GM19438 (cell line): ENCODE results near the gene SIPA1.
A peak's percentile ranks its signal among the peaks of the same experiment; 100 is the strongest.

Experiments
- ATAC-seq: cut with Tn5 transposase; IDR thresholded peaks from one replicate; pipeline ENCODE4 v1.9.1; 2021; ENCODE audit warnings: low read depth; ENCODE audit not compliant: unreplicated experiment

SIPA1 gene

GRCh38 chr11:65637794-65638419, at the start of gene SIPA1:
Gene SIPA1 (plus strand): TSS chr11:65638101. CDS start chr11:65640922, 2,821 bp downstream.
- ATAC-seq, result peak; percentile 32

- ATAC-seq, result peak; percentile 79
These were observed 49.5 kb upstream of the SIPA1 start for GRCh38 chr11:65588199-65589054.

DNA sequence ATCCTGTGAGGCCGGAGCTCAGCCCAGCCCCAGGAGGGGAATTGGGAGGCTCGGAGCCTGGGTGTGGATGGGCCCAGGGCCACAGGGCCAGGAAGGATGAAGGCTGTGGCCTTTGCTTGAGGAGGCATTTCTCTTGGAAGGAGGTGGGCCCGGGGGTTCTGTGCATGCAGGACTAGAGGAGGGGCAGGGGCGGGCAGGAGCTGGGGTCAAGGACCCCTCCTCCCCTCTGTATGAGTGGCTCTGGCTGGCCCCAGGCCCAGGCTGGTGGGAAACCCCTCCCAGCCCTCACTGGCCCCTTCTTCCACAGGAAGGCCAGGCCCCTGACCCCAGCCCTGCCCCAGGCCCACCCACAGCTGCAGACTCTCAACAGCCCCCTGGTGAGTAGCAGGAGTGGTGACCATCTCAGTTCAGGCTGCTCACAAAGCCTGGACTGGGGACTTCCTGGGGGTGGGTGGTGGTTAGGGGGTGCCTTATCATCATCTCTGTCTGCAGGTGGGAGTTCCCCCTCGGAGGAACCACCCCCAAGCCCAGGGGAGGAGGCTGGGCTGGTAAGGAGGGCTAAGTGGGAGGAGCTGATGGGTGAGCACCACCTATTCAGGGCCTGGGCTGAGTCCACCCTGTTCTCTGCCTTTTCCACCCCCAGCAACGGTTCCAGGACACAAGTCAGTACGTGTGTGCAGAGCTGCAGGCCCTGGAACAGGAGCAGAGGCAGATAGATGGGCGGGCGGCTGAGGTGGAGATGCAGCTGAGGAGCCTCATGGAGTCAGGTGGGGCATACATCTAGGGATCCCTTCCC, 48.3 kb upstream of the SIPA1 start:
- no peak for ATAC-seq

DNA sequence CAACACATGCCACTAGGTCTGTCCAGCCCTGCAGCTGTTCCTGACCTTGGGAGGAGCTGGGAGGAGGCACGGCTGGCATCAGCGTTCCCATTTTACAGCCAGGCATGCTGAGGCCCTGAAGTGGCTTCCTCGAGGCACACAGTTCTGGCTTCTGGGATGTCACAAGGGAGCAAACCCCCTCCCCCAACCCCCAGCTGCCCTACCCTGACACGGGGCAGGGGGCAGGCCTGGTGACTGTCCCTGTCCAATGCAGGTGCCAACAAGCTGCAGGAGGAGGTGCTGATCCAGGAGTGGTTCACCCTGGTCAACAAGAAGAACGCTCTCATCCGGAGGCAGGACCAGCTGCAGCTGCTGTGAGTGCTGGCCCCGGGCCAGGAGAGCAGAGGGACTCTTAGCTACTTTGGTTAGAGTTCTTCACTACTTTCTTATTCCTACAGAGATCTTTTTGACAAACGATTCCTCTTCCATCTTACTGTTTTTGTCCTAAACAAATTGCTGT, 47.6 kb upstream of the SIPA1 start:
- no peak for ATAC-seq

- ATAC-seq, result no peak
These were observed 45.7 kb upstream of the SIPA1 start for GRCh38 chr11:65591939-65592857.

DNA sequence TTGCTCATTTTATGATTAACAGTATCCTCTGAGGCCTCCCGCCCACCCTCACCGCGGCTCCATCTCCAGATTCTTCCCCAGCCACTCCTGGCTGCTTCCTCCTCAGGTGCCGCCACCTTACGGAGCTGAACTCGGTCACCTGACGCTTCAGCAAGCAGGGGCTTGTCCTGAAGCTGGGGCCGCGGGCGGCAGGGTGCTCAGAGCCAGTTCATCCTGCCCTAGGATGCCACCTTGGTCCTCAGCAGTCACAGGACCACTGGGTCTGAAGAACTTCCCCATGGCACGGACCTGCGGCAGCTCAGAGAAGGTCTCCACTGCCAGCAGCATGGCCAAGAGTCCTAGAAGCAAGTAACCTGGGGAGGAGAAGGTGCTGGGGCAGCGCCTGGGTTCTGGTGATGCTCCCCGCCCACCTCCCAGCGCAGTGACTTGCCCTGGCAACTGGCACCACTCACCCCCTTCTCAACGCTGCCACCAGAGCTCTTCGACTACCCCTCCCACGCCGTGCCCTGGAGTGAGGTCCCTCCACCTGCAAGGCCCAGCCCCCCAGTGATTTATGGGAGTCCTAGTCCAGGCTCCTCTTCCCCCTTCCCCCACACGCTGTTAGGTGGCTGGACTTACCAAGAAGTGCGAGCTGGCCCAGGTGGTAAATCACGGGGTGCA, 44.9 kb upstream of the SIPA1 start:
- ATAC-seq, result no peak

DNA sequence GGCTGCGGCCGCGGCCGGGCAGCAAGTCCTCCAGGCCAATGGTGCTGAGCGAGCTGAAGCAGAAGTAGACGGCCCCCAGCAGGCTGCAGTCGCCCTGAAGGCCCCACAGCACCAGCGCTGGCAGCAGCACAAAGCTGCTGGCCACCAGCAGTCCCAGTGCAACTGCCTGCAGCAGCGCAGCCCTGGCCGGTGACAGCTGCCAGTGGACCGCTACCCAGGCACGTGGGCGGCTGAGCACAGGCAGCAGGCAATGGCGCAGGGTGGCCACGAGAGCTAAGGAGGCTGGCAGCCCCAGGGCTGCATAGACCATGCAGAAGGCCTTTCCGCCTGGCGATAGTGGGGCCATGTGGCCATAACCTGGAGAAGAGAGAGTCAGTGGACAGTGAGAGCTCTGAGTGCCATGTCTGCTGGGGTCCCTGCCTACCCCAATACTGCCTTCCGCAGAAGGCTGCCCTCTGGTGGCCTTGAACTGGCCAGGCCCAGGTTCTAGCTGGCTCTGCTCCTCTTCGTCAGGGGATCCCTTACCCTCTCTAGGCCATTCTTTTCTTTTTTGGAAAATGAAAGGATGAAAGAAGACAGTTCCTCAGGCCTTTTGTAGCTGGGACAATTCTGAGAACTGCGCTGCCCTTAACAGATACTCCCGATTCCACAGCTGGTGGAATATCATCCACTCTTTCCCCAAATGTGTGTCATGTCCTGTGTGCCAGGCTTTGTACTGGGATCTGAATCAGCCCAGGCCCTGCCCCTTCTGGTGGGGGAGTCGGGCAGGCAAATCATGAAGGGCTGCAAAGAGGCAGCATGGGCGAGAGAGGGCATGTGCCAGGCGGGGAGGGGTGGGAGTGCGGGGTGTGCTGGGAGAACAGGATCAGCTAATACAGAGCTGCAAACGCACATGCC, 44.1 kb upstream of the SIPA1 start:
- no peak for ATAC-seq

DNA sequence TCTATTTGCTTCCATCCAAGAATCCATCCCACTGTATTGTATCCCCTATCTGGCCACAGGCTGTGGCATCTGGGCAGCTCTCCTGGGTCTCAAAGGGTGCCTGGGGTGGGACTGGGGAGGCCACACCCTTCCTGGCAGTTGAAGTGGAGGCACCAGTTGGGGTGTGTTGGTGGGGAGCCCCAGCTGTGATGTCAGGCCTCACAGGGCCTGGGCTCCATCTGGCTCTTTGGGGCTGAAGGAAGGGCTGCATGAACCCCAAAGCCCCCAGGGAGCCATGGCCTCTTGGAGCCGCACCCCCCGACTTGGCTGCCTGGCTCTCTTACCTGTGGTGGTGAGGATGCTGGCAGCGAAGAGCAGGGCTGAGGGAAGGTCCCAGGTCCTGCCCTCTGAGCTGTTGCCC, 42.8 kb upstream of the SIPA1 start:
- no peak for ATAC-seq

DNA sequence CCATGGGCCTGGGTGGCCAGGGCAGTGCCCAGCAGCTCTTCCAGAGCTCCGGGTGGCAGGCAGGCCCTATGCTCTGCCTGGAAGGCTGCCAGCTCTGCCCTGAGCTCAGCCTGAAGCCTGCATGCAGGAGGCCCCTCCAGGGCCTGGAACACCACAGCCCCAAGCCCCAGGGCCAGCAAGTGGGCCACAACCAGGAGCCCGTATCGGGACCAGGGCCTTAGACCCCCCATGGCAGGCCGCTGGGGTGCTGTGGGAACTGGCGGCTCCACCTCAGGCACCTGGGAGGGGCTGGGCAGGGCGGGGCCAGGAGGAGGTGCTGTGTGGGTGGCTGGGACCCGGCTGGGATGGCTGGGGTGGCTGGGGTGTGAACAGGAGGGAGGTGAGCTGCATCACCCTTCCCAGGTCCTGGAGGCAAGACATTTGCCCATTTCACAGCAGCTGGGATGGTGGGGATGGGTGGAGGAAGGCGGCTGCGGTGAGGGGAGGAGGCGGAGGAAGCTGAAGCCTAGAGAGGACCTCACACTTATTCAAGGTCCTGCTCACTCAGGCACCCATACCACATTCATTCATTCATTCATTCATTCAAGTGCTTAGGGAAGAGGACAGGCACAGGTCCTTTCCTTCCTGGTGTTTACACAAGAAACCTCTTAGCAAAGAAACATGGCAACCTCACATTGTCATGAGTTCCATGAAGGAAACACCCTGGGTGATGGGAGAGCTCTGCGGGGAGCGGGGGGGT, 42.2 kb upstream of the SIPA1 start, which contains the start of gene KCNK7:
Gene KCNK7, minus strand, starts transcription at position 258 of the 739 bp plus-strand sequence. Its CDS starts 28 bp downstream, at position 230.
- no peak for ATAC-seq

GRCh38 chr11:65596520-65596919, 41.4 kb upstream of the SIPA1 start:
- ATAC-seq, result no peak

- no peak for ATAC-seq
These were observed 39.6 kb upstream of the SIPA1 start for GRCh38 chr11:65598258-65598699.

DNA sequence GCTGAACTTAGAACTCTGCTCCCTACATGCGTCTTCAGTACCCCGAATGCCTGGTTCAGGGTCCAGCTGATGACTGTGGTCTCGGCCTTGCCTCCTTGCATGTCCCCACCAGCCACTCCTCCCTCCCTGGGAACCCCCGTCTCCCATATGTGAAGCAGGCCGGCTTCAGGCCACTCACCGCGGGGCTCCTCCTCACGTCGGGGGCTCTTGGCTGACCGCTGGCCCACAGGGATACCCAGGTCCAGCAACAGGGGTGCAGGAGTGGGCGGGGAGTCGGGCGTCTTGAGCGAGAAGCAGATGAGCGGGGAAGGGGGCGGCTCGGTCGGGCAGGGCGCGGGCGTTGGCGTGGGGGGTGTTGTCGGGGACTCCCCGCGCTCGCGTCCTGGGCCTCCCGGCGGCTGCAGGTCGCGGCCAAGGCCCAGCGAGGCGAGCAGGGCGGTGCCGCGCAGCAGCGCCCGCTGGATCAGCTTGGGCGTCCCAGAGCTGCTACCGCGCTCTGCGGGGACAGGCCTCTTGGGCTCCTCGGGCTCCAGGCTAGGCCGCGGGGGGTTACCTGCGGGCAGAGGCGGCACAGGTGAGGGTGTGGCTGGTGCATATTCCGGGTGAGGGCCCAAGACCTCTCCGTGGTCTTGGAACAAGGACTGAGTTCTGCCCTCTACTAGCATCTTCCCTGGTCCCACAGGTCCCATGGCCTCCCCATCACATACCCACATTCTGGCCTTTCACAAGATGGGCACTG, 38.5 kb upstream of the SIPA1 start:
- ATAC-seq, result no peak

DNA sequence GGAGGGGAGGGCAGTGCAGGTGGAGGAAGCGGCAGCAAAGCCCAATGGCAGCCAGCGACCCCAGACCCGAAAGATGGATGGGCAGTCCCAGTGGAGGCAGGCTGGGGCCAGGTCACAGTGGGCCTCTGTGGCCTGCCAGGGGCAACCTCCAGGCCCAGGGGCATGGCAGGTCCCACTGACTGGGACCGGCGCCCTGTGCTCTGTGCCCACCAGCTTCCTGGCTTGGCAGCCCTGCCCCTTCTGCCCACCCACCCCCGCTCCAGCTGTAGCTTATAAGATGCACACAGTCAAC, 38.0 kb upstream of the SIPA1 start:
- ATAC-seq, result no peak

DNA sequence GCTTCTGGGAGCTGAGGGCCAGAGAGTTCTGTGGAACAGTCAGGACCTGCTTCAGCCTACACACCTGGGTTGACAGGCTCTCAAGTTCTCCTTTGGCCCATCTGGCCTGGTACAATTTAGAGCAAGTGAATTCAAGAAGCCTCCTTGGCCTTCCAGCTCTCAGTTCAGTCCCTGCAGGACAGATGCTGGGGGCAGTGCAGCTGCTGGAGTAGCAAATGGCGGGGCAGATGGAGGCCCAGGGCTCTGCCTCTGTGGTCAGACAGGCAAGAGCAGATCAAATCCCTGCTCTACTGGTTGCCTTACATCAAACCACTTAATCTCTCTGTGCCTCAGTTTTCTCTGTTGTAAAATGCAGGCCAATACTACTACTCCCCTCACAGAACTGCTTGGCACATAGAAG, 33.6 kb upstream of the SIPA1 start:
- ATAC-seq, result no peak

- ATAC-seq, result no peak
These were observed 30.9 kb upstream of the SIPA1 start for GRCh38 chr11:65606876-65607613.

DNA sequence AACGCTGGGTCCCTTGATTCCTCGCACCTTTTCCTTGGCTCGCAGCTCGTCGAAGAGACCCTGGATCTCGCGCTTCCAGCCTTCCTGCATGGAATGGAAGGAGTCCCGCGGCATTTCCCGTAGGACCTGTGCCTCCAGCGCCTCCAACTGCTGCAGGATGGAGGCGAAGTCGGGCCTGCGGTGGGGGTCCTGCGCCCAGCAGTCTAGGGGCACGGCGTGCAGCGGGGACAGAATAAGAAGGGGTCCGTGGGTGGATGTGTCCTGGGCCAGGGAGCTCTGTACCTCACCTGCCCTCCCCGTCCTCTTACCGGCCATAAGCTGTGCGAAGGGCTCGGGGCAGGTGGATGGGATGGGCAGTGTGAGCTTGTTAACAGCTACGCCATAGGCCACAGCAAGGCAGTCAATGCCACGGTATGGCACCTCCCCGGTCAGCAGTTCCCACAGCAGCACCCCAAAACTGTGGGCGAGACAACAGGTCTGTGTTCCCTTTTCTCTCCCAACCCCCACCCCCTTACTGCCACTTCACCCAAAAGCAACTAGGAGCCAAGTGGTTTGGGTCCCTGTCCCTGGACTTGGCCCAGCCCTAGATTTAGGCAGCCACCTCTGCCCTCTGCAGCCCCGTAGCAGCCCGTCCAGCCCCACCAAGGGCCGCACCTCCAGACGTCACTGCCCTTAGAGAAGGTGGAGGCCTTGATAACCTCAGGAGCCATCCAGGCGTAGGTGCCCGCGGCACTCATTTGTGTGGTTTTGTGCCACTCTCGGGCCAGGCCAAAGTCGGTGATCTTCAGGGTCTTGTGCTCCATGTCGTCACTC, 30.1 kb upstream of the SIPA1 start:
- no peak for ATAC-seq
